Nucleus accumbens (tissue), 56 donors: Measurements from ENCODE around the gene PAEP.

Experiments used
- DNase-seq, 56 donors: peaks; one replicate each; lab custom pipeline; 2025; lab: John Stamatoyannopoulos, UW

Gene PAEP

GRCh38 chr9:135611875-135612209, 50.3 kb downstream of the PAEP start:
- DNase-seq: no peak

- DNase-seq: no peak
Observed at GRCh38 chr9:135612437-135612836, 50.9 kb downstream of the PAEP start.

GRCh38 chr9:135612981-135613910, 51.7 kb downstream of the PAEP start:
- DNase-seq: no peak

- no peak for DNase-seq
Observed at GRCh38 chr9:135613946-135614805, 52.6 kb downstream of the PAEP start.

- DNase-seq: no peak
Observed at GRCh38 chr9:135614821-135615665, 53.5 kb downstream of the PAEP start.

- no peak for DNase-seq
Observed at GRCh38 chr9:135615666-135616618, 54.4 kb downstream of the PAEP start.
